PFSK-1 (cell line): ENCODE measurements around the gene CHPF2.

Experiments
- FOXP2 ChIP-seq: optimal IDR thresholded peaks from 2 replicates; pipeline ENCODE3; 2011; ENCODE audit warnings: borderline replicate concordance, control low read depth, inconsistent platforms; ENCODE audit not compliant: insufficient read depth; ENCODE audit errors: extremely low read length, extremely low read depth
- POLR2AphosphoS5 ChIP-seq: IDR thresholded peaks from 2 replicates; pipeline ENCODE4 v1.6.1; 2012; ENCODE audit warnings: low read depth, mild to moderate bottlenecking, control low read depth, low read length, moderate library complexity
- SIN3A ChIP-seq: IDR thresholded peaks from 2 replicates; pipeline ENCODE4 v1.6.1; 2012; ENCODE audit warnings: mild to moderate bottlenecking, low read length, moderate library complexity, borderline replicate concordance; ENCODE audit not compliant: insufficient read depth
- TAF1 ChIP-seq: IDR thresholded peaks from 2 replicates; pipeline ENCODE4 v1.6.1; 2012; ENCODE audit warnings: low read length, control low read depth, borderline replicate concordance; ENCODE audit not compliant: insufficient read depth
- TF ChIP-seq, protein P1 (sequence below), 2 experiments: IDR thresholded peaks; 2 replicates each; pipeline versions ENCODE4 v1.6.1 to v1.8.0; 2011 to 2012; ENCODE audit warnings: low read depth in 2 of 2, low read length in 2 of 2, control low read depth in 1 of 2, inconsistent platforms in 1 of 2, mild to moderate bottlenecking in 1 of 2, moderate library complexity in 1 of 2; ENCODE audit not compliant: insufficient read depth in 1 of 2

Gene CHPF2

DNA sequence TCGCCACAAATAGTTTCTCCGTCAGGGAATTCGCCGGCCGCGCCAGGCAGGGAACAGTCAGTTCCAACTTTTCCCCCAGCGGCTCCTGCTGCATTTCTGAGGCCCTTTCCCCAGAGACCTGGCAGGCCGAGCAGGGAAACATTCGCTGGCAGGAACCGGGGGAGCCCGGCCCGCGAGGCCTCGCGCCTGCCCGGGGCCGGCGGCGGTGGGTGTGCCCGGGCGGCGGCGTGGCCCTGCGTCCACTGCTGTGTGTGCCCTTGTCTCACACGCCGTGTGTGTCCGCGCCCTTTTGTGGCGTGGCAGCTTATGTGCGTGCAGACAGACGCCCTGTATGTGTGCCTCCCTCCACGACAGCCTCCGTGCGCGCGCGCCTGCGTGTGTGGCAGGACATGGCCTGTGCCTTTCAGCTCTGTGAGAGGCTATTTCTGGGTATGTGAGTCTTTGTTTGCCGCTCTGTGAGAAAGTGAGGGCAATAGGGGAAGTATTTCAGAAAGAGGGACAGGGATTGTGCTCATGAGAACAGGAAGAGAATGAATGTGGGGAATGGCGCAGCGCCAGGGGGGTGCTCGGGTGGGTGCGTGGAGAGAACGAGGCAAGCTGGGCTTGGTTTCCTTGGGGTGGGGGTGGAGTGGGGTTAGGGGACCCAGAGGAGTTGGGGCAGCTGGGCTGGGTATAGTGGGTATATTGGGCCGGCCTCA is 16.9 kb downstream of the CHPF2 start:
- no peak for TF ChIP-seq SIN3A
- no peak for TF ChIP-seq TAF1
- TF ChIP-seq FOXP2: no peak
- TF ChIP-seq POLR2AphosphoS5: no peak
- TF ChIP-seq, protein P1, sequence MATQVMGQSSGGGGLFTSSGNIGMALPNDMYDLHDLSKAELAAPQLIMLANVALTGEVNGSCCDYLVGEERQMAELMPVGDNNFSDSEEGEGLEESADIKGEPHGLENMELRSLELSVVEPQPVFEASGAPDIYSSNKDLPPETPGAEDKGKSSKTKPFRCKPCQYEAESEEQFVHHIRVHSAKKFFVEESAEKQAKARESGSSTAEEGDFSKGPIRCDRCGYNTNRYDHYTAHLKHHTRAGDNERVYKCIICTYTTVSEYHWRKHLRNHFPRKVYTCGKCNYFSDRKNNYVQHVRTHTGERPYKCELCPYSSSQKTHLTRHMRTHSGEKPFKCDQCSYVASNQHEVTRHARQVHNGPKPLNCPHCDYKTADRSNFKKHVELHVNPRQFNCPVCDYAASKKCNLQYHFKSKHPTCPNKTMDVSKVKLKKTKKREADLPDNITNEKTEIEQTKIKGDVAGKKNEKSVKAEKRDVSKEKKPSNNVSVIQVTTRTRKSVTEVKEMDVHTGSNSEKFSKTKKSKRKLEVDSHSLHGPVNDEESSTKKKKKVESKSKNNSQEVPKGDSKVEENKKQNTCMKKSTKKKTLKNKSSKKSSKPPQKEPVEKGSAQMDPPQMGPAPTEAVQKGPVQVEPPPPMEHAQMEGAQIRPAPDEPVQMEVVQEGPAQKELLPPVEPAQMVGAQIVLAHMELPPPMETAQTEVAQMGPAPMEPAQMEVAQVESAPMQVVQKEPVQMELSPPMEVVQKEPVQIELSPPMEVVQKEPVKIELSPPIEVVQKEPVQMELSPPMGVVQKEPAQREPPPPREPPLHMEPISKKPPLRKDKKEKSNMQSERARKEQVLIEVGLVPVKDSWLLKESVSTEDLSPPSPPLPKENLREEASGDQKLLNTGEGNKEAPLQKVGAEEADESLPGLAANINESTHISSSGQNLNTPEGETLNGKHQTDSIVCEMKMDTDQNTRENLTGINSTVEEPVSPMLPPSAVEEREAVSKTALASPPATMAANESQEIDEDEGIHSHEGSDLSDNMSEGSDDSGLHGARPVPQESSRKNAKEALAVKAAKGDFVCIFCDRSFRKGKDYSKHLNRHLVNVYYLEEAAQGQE (IDR thresholded peaks at IDR 0.05; ENCODE audit: insufficient read depth in 1 of 2, low read depth in 2 of 2, low read length in 2 of 2): no peak

DNA sequence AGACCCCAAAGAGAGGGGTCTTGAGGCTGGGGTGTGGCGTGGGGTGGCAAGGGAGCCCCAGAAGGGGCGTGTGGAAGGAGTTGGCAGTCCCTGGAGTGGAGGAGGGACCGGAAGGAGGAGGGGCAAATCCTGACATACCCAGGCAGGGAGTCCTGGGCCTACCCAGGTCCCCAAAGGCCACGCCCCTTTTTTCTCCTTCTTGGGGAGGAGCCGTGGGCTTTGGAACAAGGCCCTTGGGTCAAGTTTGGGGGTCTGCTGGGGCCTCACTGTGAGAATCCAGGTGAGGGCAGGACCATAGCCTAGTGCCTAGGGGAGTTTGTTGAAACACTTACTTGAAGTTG is 17.4 kb downstream of the CHPF2 start:
- TF ChIP-seq FOXP2 (no peak), TAF1 (no peak), POLR2AphosphoS5 (no peak), SIN3A (no peak)
- TF ChIP-seq, protein P1 (IDR thresholded peaks at IDR 0.05; ENCODE audit: insufficient read depth in 1 of 2, low read depth in 2 of 2, low read length in 2 of 2): no peak

DNA sequence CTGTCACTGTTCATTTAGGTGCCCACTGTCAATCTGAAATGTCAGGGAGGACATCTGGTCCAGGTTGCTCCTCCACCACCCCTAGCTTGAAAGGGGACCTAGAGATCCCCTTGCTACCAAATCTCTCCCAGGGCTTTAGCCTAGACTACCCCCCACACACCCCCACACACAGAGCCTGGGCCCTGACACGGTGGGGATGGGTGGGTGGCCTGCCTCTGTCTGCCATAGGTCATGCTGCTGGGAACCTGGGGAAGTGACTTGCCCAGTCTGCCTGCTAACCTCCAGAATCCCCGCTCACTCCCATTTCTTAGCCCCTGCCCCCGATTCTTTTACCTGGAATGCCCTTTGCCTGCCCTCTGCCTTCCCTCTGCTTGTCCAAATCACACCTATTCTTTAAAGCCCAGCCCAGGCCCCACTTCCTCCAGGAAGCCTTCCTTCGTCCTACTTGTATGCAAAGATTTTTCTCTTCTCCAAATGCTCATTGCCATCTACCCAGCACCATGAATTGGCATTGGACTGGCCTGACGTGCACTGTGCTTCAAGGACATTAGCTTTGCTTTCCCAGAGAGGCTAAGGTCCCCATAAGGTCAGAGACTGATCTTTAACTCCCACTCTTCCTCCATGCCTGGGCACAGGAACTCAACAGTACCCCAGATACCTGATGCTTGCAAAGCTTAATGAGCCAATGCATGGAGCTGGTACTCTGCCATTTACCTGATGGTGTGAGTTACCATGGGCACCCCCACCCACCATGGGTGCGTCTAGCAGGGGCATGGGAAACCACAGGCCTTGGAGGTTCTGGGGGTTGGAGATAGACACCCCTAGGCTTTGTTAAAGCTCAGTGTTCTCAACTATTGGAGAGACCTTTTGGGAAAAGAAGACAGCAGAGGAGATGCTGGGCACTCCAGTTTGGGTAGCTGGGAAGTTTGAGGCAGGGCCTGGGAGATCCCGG is 18.2 kb downstream of the CHPF2 start:
- no peak for TF ChIP-seq TAF1
- TF ChIP-seq, protein P1 (IDR thresholded peaks at IDR 0.05; ENCODE audit: insufficient read depth in 1 of 2, low read depth in 2 of 2, low read length in 2 of 2): no peak
- no peak for TF ChIP-seq POLR2AphosphoS5
- no peak for TF ChIP-seq SIN3A
- no peak for TF ChIP-seq FOXP2

DNA sequence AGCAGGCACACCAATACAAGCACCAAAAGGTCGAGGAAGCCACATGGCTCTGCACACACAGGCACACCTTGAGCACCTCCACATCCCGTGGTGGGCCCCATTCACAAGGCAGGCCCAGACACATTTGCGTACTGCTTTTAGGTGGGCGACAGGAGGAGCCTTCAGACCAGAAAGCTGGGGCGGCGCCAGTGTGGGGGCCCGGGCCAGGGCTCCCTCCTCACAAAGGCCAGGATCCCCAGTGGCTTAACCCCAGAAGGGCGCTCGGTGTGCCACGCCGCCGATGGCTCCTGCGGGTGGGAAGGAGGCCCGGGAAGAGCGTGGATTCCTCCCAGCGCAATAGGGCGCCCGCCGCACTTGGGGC is 19.0 kb downstream of the CHPF2 start:
- TF ChIP-seq POLR2AphosphoS5 (no peak), SIN3A (no peak), FOXP2 (no peak), TAF1 (no peak)
- TF ChIP-seq, protein P1 (IDR thresholded peaks at IDR 0.05; ENCODE audit: insufficient read depth in 1 of 2, low read depth in 2 of 2, low read length in 2 of 2): no peak
